K562 (cell line): ENCODE data around the gene GPR107. TPM values are rescaled to one million over a fixed set of nuclear protein-coding genes. Genes with fewer than 3 reads are reported as not detected.

ENCODE experiments used
- BMI1 ChIP-seq: fragments of 150-350 bp; IDR thresholded peaks from 2 replicates; pipeline ENCODE4 v1.6.1; 2014; ENCODE audit warnings: low read length
- CCNT2 ChIP-seq: IDR thresholded peaks from 2 replicates; pipeline ENCODE4 v1.6.1; 2011; ENCODE audit warnings: borderline replicate concordance, low read depth, mild to moderate bottlenecking, moderate library complexity, mixed read lengths, low read length; ENCODE audit not compliant: insufficient read length; ENCODE audit errors: extremely low read depth
- FOXP1 ChIP-seq: sonication (generic); formaldehyde crosslinking; IDR thresholded peaks from 2 replicates; pipeline ENCODE4 v1.8.0; 2022; ENCODE audit warnings: mild to moderate bottlenecking, missing genetic modification reagents
- KDM5B ChIP-seq: fragments of 200-600 bp; sonication (generic); IDR thresholded peaks from 2 replicates; pipeline ENCODE4 v1.6.1; 2012; ENCODE audit warnings: low read depth, mild to moderate bottlenecking, moderate library complexity, low read length, control low read depth, inconsistent platforms; ENCODE audit not compliant: insufficient replicate concordance
- MLLT1 ChIP-seq, 2 experiments: fragments of 450-650 bp; IDR thresholded peaks; 2 replicates each; pipeline ENCODE4 v1.6.1; 2016
- TAF1 ChIP-seq: IDR thresholded peaks from 2 replicates; pipeline ENCODE4 v1.6.1; 2011; ENCODE audit warnings: mild to moderate bottlenecking, low read length, moderate library complexity; ENCODE audit not compliant: insufficient read depth, control insufficient read depth, severe bottlenecking; ENCODE audit errors: extremely low read depth
- XRCC3 ChIP-seq: fragments of 450-650 bp; IDR thresholded peaks from 2 replicates; pipeline ENCODE4 v1.6.1; 2017; ENCODE audit warnings: mild to moderate bottlenecking, moderate library complexity
- XRCC5 ChIP-seq: fragments of 200-400 bp; formaldehyde crosslinking; IDR thresholded peaks from 2 replicates; pipeline ENCODE4 v1.6.1; 2017; ENCODE audit warnings: low read depth, mild to moderate bottlenecking, low read length
- ZBTB7A ChIP-seq: IDR thresholded peaks from 2 replicates; pipeline ENCODE4 v1.6.1; 2011; ENCODE audit warnings: low read depth, mild to moderate bottlenecking, low read length, moderate library complexity, borderline replicate concordance; ENCODE audit not compliant: control insufficient read depth
- ZEB2 ChIP-seq: fragments of 450-650 bp; IDR thresholded peaks from 2 replicates; pipeline ENCODE4 v1.6.1; 2016
- ZFX ChIP-seq: sonication (generic); formaldehyde crosslinking; IDR thresholded peaks from 2 replicates; pipeline ENCODE4 v1.8.0; 2022; ENCODE audit warnings: mild to moderate bottlenecking, missing genetic modification reagents, moderate library complexity
- ZNF274 ChIP-seq: IDR thresholded peaks from 2 replicates; pipeline ENCODE4 v1.6.1; 2011; ENCODE audit warnings: low read depth, mild to moderate bottlenecking, low read length, moderate library complexity, borderline replicate concordance
- ZNF707 ChIP-seq: fragments of 250-450 bp; sonication (Bioruptor Pico); conservative IDR thresholded peaks from 2 replicates; pipeline ENCODE4 v1.8.0; 2022; ENCODE audit warnings: inconsistent platforms, mild to moderate bottlenecking, moderate library complexity
- polyA plus RNA-seq, 8 experiments: library from polyadenylated mRNA; depleted of rRNA in 4 of 8; stranded (reverse) in 5 of 8; unstranded in 3 of 8; fragments of >200 nt; fragmentation: Nextera tagmentation in 2 of 8; fragmentation: Illumina TruSeq in 1 of 8; extraction: Ambion mirVana in 2 of 8; extraction: Trizol in 1 of 8; gene quantifications; 2 replicates each; pipeline versions ENCODE4 v1.2.1 to v1.2.3, GENCODE V29; 2011 to 2014; ENCODE audit warnings: inconsistent platforms in 1 of 8, missing spikeins in 1 of 8
- total RNA-seq, 7 experiments: library from RNA; depleted of rRNA in 6 of 7; stranded (reverse); fragments of >200 nt in 6 of 7; fragmentation: Illumina TruSeq in 2 of 7; extraction: Trizol in 2 of 7; gene quantifications; 2 replicates each; pipeline versions ENCODE4 v1.2.1 to v1.2.3, GENCODE V29; 2011 to 2021; ENCODE audit warnings: low replicate concordance in 1 of 7
- TF ChIP-seq, protein P1 (sequence below): fragments of 450-650 bp; IDR thresholded peaks from 2 replicates; pipeline ENCODE4 v1.6.1; 2018; ENCODE audit not compliant: partially characterized antibody
- TF ChIP-seq, protein P2 (sequence below), 3 experiments: fragments of 200-800 bp in 1 of 3; fragments of 250-450 bp in 1 of 3; fragments of 450-650 bp in 1 of 3; sonication (Bioruptor Pico) in 1 of 3; sonication (Bioruptor generic) in 1 of 3; formaldehyde crosslinking in 1 of 3; IDR thresholded peaks; 2 replicates each; pipeline versions ENCODE4 v1.6.1 to v1.8.0; 2016 to 2022; ENCODE audit warnings: mild to moderate bottlenecking in 2 of 3, missing genetic modification characterization in 2 of 3, missing compliant biosample characterization in 1 of 3, moderate library complexity in 1 of 3
- TF ChIP-seq, protein P3 (sequence below): sonication (generic); formaldehyde crosslinking; IDR thresholded peaks from 2 replicates; pipeline ENCODE4 v1.8.1; 2022; ENCODE audit warnings: missing genetic modification reagents

GPR107 gene
- total and polyA plus RNA-seq, 9 of the 15 experiments (the other 6 are each of a cell fraction or from before 2014, with no cell fraction given) = 3.2 to 34.6 (median 14.4) TPM

GRCh38 chr9:130042885-130043653, 10.6 kb upstream of the GPR107 start, which contains the start of gene FNBP1 (continued):
- TF ChIP-seq ZNF707 (CRISPR knock-in tag) = no peak
- TF ChIP-seq, protein P1, sequence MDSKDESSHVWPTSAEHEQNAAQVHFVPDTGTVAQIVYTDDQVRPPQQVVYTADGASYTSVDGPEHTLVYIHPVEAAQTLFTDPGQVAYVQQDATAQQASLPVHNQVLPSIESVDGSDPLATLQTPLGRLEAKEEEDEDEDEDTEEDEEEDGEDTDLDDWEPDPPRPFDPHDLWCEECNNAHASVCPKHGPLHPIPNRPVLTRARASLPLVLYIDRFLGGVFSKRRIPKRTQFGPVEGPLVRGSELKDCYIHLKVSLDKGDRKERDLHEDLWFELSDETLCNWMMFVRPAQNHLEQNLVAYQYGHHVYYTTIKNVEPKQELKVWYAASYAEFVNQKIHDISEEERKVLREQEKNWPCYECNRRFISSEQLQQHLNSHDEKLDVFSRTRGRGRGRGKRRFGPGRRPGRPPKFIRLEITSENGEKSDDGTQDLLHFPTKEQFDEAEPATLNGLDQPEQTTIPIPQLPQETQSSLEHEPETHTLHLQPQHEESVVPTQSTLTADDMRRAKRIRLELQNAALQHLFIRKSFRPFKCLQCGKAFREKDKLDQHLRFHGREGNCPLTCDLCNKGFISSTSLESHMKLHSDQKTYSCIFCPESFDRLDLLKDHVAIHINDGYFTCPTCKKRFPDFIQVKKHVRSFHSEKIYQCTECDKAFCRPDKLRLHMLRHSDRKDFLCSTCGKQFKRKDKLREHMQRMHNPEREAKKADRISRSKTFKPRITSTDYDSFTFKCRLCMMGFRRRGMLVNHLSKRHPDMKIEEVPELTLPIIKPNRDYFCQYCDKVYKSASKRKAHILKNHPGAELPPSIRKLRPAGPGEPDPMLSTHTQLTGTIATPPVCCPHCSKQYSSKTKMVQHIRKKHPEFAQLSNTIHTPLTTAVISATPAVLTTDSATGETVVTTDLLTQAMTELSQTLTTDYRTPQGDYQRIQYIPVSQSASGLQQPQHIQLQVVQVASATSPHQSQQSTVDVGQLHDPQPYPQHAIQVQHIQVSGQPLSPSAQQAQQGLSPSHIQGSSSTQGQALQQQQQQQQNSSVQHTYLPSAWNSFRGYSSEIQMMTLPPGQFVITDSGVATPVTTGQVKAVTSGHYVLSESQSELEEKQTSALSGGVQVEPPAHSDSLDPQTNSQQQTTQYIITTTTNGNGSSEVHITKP = no peak
- no peak for TF ChIP-seq ZNF274
- TF ChIP-seq, protein P2, sequence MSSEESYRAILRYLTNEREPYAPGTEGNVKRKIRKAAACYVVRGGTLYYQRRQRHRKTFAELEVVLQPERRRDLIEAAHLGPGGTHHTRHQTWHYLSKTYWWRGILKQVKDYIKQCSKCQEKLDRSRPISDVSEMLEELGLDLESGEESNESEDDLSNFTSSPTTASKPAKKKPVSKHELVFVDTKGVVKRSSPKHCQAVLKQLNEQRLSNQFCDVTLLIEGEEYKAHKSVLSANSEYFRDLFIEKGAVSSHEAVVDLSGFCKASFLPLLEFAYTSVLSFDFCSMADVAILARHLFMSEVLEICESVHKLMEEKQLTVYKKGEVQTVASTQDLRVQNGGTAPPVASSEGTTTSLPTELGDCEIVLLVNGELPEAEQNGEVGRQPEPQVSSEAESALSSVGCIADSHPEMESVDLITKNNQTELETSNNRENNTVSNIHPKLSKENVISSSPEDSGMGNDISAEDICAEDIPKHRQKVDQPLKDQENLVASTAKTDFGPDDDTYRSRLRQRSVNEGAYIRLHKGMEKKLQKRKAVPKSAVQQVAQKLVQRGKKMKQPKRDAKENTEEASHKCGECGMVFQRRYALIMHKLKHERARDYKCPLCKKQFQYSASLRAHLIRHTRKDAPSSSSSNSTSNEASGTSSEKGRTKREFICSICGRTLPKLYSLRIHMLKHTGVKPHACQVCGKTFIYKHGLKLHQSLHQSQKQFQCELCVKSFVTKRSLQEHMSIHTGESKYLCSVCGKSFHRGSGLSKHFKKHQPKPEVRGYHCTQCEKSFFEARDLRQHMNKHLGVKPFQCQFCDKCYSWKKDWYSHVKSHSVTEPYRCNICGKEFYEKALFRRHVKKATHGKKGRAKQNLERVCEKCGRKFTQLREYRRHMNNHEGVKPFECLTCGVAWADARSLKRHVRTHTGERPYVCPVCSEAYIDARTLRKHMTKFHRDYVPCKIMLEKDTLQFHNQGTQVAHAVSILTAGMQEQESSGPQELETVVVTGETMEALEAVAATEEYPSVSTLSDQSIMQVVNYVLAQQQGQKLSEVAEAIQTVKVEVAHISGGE (CRISPR knock-in tag; IDR thresholded peaks at IDR 0.05) = peak in 1 of 3 experiments; percentile 63; a peak in 3 of 6 replicates
- TF ChIP-seq, protein P3, sequence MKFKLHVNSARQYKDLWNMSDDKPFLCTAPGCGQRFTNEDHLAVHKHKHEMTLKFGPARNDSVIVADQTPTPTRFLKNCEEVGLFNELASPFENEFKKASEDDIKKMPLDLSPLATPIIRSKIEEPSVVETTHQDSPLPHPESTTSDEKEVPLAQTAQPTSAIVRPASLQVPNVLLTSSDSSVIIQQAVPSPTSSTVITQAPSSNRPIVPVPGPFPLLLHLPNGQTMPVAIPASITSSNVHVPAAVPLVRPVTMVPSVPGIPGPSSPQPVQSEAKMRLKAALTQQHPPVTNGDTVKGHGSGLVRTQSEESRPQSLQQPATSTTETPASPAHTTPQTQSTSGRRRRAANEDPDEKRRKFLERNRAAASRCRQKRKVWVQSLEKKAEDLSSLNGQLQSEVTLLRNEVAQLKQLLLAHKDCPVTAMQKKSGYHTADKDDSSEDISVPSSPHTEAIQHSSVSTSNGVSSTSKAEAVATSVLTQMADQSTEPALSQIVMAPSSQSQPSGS (CRISPR knock-in tag) = no peak
- TF ChIP-seq ZFX (CRISPR knock-in tag) = peak; percentile 29
- TF ChIP-seq XRCC3 = no peak
- no peak for TF ChIP-seq ZEB2
- TF ChIP-seq FOXP1 (CRISPR knock-in tag) = no peak; the same call in 1 of the 2 replicates
- TF ChIP-seq BMI1 = no peak
- peak; percentile 48 for TF ChIP-seq TAF1
- peak; percentile 34; the same call in 1 of the 2 replicates for TF ChIP-seq ZBTB7A
- TF ChIP-seq CCNT2 = peak; percentile 25
- TF ChIP-seq MLLT1 (IDR thresholded peaks at IDR 0.05) = peak in 1 of 2 experiments; percentile 68; a peak in 1 of 4 replicates
- peak; percentile 68 for TF ChIP-seq KDM5B
- TF ChIP-seq XRCC5 = 0 out of 2 replicates have a peak, but pooled peaks have one; percentile 11
